Measurements from ENCODE around the gene C5.
A peak's percentile ranks its signal among the peaks of the same experiment; 100 is the strongest.

Gene C5

GRCh38 chr9:120938851-120939250 lies 111.2 kb downstream of the C5 start:
- no peak for DNase-seq

- DNase-seq: no peak
Measured at GRCh38 chr9:120937596-120937995, 112.5 kb downstream of the C5 start.

GRCh38 chr9:120937127-120937526 lies 112.9 kb downstream of the C5 start:
- DNase-seq: no peak

GRCh38 chr9:120936764-120937122 lies 113.3 kb downstream of the C5 start:
- DNase-seq: no peak

- DNase-seq: peak; percentile 84 to 93
Measured at GRCh38 chr9:120936011-120936763, 113.9 kb downstream of the C5 start.

GRCh38 chr9:120935383-120935857 lies 114.7 kb downstream of the C5 start:
- DNase-seq: no peak

- no peak for DNase-seq
Measured at GRCh38 chr9:120934281-120934680, 115.8 kb downstream of the C5 start.

GRCh38 chr9:120933310-120934055 lies 116.6 kb downstream of the C5 start:
- no peak for DNase-seq

- no peak for DNase-seq
Measured at GRCh38 chr9:120932086-120932823, 117.8 kb downstream of the C5 start.

- DNase-seq: peak in 1 of 2 experiments; percentile 77
Measured at GRCh38 chr9:120931231-120932085, 118.6 kb downstream of the C5 start.

- DNase-seq: no peak
Measured at GRCh38 chr9:120929229-120929791, 120.8 kb downstream of the C5 start.

GRCh38 chr9:120928483-120929228 lies 121.4 kb downstream of the C5 start:
- peak; percentile 72 to 74 for DNase-seq

- peak in 1 of 2 experiments; percentile 51 for DNase-seq
Measured at GRCh38 chr9:120928015-120928482, 122.0 kb downstream of the C5 start.

GRCh38 chr9:120927269-120928014 lies 122.6 kb downstream of the C5 start:
- DNase-seq: no peak

GRCh38 chr9:120926397-120926928 lies 123.6 kb downstream of the C5 start, which contains the start of gene TRAF1:
Gene TRAF1 (minus strand): TSS chr9:120926796. CDS start chr9:120926075, 721 bp downstream.
- no peak for DNase-seq

- peak; percentile 74 to 87 for DNase-seq
Measured at GRCh38 chr9:120925535-120926396, 124.3 kb downstream of the C5 start.

GRCh38 chr9:120924698-120925534 lies 125.2 kb downstream of the C5 start:
- no peak for DNase-seq

All from stimulated activated CD4-positive, alpha-beta T cell treated with anti-CD3 and anti-CD28 coated beads, Interleukin-4, amount 100 ng/mL, for 4 hours (primary cell).